Smooth muscle cell (in vitro differentiated cells): Measurements from ENCODE around the gene MSN. TPM values are rescaled to one million over a fixed set of nuclear protein-coding genes. Genes with fewer than 3 reads are reported as not detected.
A peak's percentile ranks its signal among the peaks of the same experiment; 100 is the strongest.

Experiments used
- DNase-seq: peaks from one replicate; lab custom pipeline; 2025; ENCODE audit not compliant: unreplicated experiment; lab: John Stamatoyannopoulos, UW
- H2AFZ ChIP-seq: fragments of 200-600 bp; sonication (generic); 2 replicates; pipeline ENCODE4 v1.6.0; 2016; ENCODE audit warnings: antibody characterized with exemption, low read depth, mild to moderate bottlenecking
- H3F3A ChIP-seq: fragments of 200-600 bp; sonication (generic); 2 replicates; pipeline ENCODE4 v1.6.0; 2017; ENCODE audit warnings: antibody characterized with exemption, low read depth
- H3K27ac ChIP-seq: fragments of 200-600 bp; sonication (generic); 2 replicates; pipeline ENCODE4 v1.5.1; 2016; ENCODE audit warnings: low read depth, mild to moderate bottlenecking
- H3K27me3 ChIP-seq: fragments of 200-600 bp; sonication (generic); 2 replicates; pipeline ENCODE4 v1.6.1; 2016; ENCODE audit warnings: low read depth, mild to moderate bottlenecking
- H3K36me3 ChIP-seq: fragments of 200-600 bp; sonication (generic); 2 replicates; pipeline ENCODE4 v1.5.1; 2016; ENCODE audit warnings: low read depth
- H3K4me1 ChIP-seq: fragments of 200-600 bp; sonication (generic); 2 replicates; pipeline ENCODE4 v1.5.1; 2016; ENCODE audit warnings: low read depth
- H3K4me2 ChIP-seq: fragments of 200-600 bp; sonication (generic); 2 replicates; pipeline ENCODE4 v1.6.0; 2016; ENCODE audit warnings: mild to moderate bottlenecking
- H3K4me3 ChIP-seq: fragments of 200-600 bp; sonication (generic); 2 replicates; pipeline ENCODE4 v1.5.1; 2016; ENCODE audit warnings: mild to moderate bottlenecking
- H3K79me2 ChIP-seq: fragments of 200-600 bp; sonication (generic); 2 replicates; pipeline ENCODE4 v1.6.0; 2016; ENCODE audit warnings: low read depth, mild to moderate bottlenecking
- H3K9ac ChIP-seq: fragments of 200-600 bp; sonication (generic); 2 replicates; pipeline ENCODE4 v1.6.0; 2016; ENCODE audit warnings: low read depth
- H3K9me3 ChIP-seq: fragments of 200-600 bp; sonication (generic); replicated peaks from 2 replicates; pipeline ENCODE4 v1.5.1; 2016; ENCODE audit warnings: low read depth
- H4K20me1 ChIP-seq: fragments of 200-600 bp; sonication (generic); 2 replicates; pipeline ENCODE4 v1.6.0; 2016; ENCODE audit warnings: low read depth
- WGBS: methylation state at CpG from one replicate; pipeline ENCODE4 v1.1.7; 2016; ENCODE audit warnings: low lambda C conversion rate; 5-methylcytosine and 5-hydroxymethylcytosine counted together
- polyA plus RNA-seq: library from polyadenylated mRNA; unstranded; fragments of >200 nt; fragmentation: Nextera tagmentation; extraction: Ambion mirVana; gene quantifications from 2 replicates; pipeline ENCODE4 v1.2.1, GENCODE V29; 2016
- total RNA-seq: library from RNA; depleted of rRNA; stranded (reverse); fragments of >200 nt; gene quantifications from 2 replicates; pipeline ENCODE4 v1.2.3, GENCODE V29; 2014
- TF ChIP-seq, protein P1 (sequence below): fragments of 200-600 bp; sonication (generic); IDR thresholded peaks from 2 replicates; pipeline ENCODE4 v1.5.1; 2017; ENCODE audit warnings: borderline replicate concordance, mild to moderate bottlenecking, antibody characterized with exemption; ENCODE audit not compliant: insufficient read depth, poor library complexity, severe bottlenecking

The MSN gene
- total and polyA plus RNA-seq, 2 experiments from 2014 or later: 355 to 416 TPM

DNA sequence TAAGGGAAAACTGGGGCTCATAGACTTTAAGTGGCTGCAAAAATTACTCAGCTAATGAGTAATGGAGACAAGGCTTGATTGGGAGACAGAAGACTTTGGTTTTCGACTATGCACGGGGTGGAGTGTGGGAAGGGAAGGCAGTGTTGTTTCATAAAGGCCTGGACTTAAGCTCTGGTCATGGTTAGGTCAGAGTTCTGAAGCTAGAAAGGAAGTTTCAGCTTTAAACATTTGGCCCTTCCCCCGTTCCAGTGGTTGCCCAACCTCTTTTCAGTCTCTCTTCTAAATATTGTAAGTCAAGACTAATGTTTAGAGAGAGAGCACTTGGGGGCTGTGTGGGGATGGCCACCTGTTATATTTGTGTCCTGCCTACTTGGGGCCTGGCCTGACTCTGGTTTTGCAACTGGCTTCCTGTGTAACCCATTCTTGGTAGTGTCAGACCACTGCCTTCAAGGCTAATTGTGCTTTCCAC is 21.0 kb downstream of the MSN start:
- no peak overlapping the region for H2AFZ ChIP-seq
- H3F3A ChIP-seq: no peaks in the 10 kb centered on the region
- H3K27ac ChIP-seq: peak overlapping the region; percentile 83
- no peak for DNase-seq
- H3K36me3 ChIP-seq: no peaks in the 10 kb centered on the region
- WGBS: 26% methylated on average over 3 of the region's 3 CpGs
- no peaks in the 10 kb centered on the region for H3K4me1 ChIP-seq
- H4K20me1 ChIP-seq: peaks cover 95% of the 10 kb centered on the region
- no peaks in the 10 kb centered on the region for H3K9me3 ChIP-seq
- H3K9ac ChIP-seq: no peak overlapping the region
- peak overlapping the region; percentile 21 for H3K4me2 ChIP-seq
- H3K79me2 ChIP-seq: peaks cover 92% of the 10 kb centered on the region
- TF ChIP-seq, protein P1, sequence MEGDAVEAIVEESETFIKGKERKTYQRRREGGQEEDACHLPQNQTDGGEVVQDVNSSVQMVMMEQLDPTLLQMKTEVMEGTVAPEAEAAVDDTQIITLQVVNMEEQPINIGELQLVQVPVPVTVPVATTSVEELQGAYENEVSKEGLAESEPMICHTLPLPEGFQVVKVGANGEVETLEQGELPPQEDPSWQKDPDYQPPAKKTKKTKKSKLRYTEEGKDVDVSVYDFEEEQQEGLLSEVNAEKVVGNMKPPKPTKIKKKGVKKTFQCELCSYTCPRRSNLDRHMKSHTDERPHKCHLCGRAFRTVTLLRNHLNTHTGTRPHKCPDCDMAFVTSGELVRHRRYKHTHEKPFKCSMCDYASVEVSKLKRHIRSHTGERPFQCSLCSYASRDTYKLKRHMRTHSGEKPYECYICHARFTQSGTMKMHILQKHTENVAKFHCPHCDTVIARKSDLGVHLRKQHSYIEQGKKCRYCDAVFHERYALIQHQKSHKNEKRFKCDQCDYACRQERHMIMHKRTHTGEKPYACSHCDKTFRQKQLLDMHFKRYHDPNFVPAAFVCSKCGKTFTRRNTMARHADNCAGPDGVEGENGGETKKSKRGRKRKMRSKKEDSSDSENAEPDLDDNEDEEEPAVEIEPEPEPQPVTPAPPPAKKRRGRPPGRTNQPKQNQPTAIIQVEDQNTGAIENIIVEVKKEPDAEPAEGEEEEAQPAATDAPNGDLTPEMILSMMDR: no peak
- H3K4me3 ChIP-seq: no peak overlapping the region
- H3K27me3 ChIP-seq: no peaks in the 10 kb centered on the region

DNA sequence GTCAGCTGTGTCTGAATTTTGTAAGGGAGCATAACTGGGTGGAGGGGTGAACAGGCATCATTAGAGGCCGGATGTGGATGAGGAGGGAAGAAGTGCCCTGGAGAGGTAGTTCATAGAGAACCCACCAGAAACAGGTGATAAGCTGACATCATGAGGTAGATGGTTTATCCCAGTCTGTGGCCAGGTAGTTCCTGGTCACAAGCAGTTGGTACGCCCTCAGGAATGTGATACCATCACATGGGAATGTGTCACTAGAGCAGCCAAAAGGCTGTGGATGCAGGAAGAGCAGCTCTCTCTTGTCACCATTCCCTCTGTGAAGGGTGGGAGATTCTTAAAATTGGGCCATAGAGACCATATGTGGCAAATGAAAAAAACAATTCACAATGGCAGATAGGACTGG is 21.9 kb downstream of the MSN start:
- H2AFZ ChIP-seq: no peak overlapping the region
- no peaks in the 10 kb centered on the region for H3K9me3 ChIP-seq
- H3K36me3 ChIP-seq: no peaks in the 10 kb centered on the region
- H3K4me1 ChIP-seq: no peaks in the 10 kb centered on the region
- H3K79me2 ChIP-seq: peaks cover 91% of the 10 kb centered on the region
- H4K20me1 ChIP-seq: peaks cover 89% of the 10 kb centered on the region
- peak overlapping the region; percentile 22 for H3K4me2 ChIP-seq
- WGBS: 69% methylated on average over 2 of the region's 2 CpGs
- H3F3A ChIP-seq: no peaks in the 10 kb centered on the region
- no peaks in the 10 kb centered on the region for H3K27me3 ChIP-seq
- TF ChIP-seq, protein P1: no peak
- no peak overlapping the region for H3K4me3 ChIP-seq
- peak overlapping the region; percentile 2 for H3K9ac ChIP-seq
- no peak for DNase-seq
- peak overlapping the region; percentile 83 for H3K27ac ChIP-seq

DNA sequence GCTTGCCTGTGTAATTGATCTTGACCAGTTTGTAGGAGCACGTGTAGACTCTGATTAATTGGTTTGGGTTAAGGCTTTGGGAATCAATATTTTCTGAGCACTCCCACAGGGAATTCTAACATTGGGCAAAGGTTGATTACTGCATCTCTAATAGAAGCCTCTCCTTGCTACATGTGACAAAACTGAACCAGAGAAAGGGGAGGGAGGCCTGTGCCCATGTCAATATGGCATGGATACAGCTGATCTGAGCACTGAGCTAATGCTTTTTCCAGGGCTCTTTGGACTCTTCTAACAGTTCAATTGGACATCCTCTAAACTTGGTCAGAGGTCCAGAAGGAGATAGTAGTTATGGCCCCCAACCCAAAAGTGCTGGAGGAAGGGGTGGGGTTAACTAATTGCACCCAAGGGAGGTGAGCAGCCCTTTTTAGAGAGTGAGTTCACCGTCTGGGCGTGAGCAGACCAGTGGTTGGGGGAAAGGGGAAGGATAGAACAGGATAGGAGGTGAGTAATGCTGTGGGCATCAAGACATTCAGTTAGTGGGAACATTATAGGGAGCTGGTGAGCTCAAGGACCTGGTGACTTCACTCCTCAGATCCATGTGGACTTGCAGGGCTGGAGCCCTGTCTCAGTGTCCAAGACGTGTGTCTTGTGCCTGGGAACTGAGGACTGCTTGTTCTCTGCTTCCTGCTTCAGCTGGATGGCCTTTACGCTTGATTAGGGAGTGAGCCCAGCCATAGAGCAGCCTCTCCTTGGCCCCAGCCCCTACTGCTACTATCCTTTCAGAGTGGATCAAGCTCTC is 22.8 kb downstream of the MSN start:
- peak overlapping the region; percentile 83 for H3K27ac ChIP-seq
- H3F3A ChIP-seq: no peaks in the 10 kb centered on the region
- H3K4me2 ChIP-seq: no peak overlapping the region
- H4K20me1 ChIP-seq: peaks cover 89% of the 10 kb centered on the region
- H3K4me3 ChIP-seq: no peak overlapping the region
- no peaks in the 10 kb centered on the region for H3K9me3 ChIP-seq
- H3K36me3 ChIP-seq: no peaks in the 10 kb centered on the region
- TF ChIP-seq, protein P1: no peak
- H3K79me2 ChIP-seq: peaks cover 91% of the 10 kb centered on the region
- peak overlapping the region; percentile 11 for H3K9ac ChIP-seq
- H2AFZ ChIP-seq: no peak overlapping the region
- no peaks in the 10 kb centered on the region for H3K4me1 ChIP-seq
- no peaks in the 10 kb centered on the region for H3K27me3 ChIP-seq
- DNase-seq: no peak
- 51% methylated on average over 5 of the region's 5 CpGs for WGBS
